NCI-H2081 (cell line): ENCODE data around the gene DHX29.

Experiments used
- DNase-seq, 2 experiments: peaks; one replicate each; lab custom pipeline; 2025; lab: John Stamatoyannopoulos, UW

The DHX29 gene

DNA sequence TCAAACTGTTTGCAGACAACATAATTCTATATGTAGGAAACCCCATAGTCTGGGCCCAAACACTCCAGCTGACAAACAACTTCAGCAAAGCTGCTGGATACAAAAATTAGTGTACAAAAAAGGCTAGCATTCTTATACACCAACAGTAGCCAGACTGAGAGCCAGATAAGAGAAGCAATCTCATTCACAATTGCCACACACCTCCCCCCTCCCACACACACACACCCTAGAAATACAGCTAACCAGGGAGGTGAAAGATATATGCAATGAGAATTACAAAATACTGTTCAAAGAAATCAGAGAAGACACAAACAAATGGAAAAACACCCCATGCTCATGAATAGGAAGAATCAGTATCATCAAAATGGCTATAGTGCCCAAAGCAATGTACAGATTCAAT lies 9.3 kb upstream of the DHX29 start:
- no peak for DNase-seq

DNA sequence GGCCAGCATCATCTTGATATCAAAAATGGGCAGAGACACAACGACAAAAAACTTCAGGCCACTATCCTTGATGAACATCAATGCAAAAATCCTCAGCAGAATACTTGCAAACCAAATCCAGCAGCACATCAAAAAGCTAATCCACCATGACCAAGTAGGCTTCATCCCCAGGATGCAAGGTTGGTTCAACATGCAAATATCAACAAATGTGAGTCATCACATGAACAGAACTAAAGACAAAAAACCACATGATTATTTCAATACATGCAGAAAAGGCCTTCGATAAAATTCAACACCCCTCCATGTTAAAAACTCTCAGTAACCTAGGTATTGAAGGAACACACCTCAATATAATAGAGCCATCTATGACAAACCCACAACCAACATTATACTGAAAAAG lies 8.8 kb upstream of the DHX29 start:
- no peak for DNase-seq

DNA sequence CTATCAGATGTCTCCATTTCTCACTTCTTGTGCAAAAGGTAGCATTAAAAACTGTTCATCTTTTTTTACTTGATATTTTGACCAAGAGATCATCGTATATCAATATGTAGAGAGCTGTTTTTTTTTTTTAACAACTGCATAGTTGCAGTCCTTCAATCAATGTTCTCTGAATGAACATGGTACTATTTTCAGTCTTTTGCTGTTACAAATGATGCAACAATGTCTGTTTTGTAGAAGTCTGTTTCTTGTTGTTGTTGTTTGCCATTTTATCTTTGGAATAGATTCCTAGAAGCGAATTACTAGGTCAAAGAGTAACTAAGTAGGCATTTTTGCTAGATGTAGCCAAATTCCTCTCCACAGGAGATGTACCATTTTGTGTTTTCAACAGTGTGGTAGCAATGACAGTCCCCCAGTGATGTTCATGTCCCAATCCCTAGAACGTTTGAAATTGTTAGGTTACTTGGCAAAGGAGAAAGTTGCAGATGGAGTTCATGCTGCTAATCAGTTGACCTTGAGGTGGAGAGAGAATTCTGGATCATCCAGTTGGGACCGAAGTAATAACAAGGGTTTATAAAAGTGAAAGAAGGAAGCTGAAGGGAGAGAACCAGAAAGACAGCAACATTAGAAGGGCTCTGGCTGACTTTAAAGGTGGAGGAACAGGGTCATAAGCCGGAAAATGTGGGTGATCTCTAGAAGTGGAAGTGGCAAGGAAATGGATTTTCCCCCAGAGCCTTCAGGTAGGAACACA lies 6.5 kb upstream of the DHX29 start:
- DNase-seq = no peak

DNA sequence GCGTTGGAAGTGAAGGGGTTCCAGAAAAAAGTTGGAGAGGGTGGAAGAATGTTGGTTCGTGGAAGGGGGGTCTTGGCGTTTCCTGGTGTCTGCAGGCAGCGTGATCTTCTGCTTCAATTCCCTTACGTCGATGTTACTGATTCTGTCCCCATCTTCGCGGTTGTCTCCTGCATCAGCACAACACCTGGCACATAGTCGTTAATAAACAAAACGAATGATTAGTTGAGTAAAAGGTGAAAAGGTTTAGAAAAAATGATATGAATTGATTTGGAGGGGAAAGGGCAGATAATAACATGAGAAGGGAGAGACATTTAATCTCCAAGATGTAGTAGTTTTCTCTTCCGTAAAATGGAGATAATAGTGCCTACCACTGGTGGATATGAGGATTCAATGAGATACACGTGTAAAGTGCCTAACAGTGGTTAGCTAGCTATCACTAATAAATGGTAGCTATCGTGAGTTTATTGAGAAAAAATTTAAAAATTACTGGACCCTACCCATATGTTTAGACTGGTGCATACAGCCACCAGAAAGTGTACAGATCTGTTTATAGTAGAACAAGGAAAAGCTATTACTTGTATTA lies 851 bp upstream of the DHX29 start:
- peak; percentile 19 to 35 for DNase-seq

- no peak for DNase-seq
Observed at GRCh38 chr5:55306641-55307382, 682 bp downstream of the DHX29 start.

DNA sequence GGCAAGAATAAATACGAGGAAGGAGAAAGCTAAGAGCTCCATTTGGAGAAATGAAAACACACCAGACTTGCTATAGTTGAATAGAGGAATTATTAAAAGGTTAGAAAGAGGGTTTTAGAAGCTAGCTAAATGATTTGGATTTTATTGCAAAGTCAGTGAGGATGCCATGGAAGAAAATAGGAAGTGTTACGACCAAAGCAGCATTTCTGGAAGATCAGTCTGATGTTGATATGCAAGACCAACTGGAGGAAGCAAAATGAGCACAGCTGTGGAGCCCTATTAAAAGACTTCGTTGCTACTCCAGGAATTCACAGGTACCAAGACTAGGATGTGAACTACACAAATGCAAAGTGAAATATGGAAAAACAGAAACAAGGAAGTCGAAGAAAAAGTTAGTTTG lies 2.1 kb downstream of the DHX29 start:
- DNase-seq = no peak

DNA sequence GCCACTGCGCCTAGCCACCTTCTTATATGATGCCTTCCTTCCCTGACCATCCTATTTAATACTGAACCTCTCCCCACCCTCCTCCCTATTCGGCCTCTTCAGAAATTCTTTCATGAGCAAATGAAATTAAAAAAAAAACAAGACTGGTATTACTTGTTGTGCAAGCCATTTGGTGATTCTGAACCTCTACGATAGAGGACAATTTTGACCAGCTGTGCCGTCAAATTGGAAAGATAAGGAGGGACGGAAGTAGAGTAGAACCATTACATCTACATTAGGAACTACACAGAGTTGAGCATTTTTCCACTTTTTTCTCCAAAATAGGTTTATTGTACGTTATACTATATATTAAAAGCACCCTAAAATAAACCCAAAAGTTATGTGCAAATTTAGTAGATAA lies 2.9 kb downstream of the DHX29 start:
- no peak for DNase-seq

DNA sequence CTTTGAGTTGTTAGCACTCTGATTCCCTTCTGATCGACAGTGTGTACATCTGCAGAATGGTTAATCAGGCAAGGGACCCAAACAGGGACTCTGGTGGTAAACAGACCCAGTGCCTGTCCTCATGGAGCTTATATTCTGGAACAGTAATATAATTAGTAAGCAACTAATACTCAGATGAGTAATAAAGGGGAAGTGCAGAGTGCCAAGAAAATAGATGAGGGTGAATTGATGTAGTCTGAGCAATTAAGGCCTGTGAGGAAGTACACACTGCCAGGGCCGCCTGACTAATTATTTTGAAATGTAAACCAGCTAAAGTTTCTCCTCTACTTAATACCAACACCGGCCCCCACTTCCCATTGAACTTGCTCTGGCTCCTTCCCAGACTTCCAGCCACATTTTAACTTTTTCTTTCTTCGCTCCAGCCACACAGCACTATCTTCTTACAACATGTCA lies 4.2 kb downstream of the DHX29 start:
- no peak for DNase-seq

DNA sequence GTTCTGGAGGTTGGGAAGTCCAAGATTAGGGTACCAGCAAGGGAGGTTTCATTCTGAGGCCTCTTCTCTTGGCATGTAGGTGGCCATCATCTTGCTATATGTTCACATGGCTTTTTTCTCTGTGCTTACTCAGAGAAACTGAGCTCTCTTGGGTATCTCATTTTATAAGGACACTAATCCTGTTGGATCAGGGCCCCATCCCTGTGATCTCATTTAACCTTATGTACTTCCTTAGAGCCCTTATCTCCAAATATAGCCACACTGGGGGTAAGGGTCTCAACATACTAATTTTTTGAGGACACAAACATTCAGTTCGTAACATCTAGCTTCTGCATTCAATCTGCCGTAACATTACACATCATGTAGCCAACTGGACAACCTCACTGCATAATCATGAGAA lies 6.6 kb downstream of the DHX29 start:
- no peak for DNase-seq

DNA sequence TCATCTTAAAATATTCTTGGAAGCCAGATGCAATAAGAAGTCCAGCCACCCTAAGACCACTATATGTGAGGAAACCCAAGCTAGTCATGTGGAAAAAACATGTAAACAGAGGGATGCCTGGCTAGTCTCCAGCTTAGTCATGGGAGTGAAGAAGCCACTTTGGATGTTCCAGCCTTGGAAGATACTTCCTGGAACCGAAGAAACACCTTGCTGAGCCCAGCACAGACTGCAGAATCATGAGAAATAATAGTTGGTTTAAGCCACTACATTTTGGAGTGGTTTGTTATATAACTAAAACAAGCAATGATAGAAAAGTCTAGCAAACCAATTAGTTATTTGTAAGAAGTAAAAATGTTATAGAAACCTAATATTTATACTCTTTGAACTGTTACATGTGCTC lies 12.6 kb downstream of the DHX29 start:
- DNase-seq = no peak

DNA sequence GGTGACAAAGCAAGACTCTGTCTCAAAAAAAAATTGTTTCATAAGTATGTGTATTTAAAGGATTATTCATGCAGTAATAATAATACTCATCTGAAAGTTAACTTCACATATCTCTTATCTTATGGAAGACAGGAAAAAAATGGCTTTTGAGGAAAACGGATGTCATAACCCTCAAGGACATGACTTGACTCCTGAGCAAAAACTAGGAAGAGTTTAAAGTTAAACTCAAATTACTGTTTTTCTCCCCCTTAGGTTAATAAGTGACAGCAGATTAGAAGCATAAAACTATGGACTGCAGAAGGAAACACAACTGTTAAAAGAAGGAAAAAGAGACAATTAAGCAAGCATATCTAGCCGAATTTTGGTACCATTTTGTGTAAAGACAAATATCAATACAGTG lies 16.5 kb downstream of the DHX29 start:
- no peak for DNase-seq

- DNase-seq = no peak
Observed at GRCh38 chr5:55289808-55290207, 17.7 kb downstream of the DHX29 start.

DNA sequence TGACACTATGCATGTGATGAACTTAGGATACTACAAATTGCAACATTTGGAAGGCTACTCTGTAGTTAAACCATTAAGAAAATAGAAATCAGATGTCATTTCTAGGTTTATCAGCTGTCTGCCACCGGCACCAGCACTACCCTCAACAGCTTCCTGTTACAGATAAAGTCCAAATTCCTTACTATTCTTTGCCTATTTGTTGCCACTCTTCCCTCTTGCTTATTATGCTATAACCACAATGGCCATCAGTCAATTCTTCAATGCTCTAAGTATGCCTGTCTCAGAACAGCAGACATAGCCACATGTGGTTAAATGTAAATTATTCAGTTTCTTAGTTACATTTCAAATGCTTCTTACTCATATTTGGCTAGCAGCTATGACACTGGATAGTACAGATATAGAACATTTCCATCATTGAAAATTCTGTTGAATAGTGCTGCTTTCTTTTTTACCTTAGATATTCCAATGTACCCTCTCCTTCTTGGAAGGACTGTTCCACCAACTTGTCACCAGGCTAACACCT lies 21.0 kb downstream of the DHX29 start:
- no peak for DNase-seq

DNA sequence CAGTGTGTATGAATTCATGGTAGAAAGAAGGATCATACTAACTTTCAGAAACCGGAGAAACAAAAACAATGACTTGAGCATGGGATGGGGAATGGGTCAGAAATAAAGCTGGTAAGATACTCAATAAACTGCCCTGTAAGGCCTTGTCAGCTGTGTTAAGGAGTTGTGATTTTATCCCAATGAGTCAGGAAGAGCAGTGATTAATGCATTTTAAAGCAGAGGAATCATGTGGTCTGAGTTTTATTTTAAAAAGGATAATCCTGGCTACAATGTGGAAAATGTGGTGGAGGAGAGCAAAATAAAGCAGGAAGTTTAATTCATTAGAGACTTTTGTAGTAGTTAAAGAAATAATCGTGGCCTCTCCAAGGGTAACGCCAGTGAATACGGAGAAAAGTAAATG lies 28.7 kb downstream of the DHX29 start:
- DNase-seq = no peak

DNA sequence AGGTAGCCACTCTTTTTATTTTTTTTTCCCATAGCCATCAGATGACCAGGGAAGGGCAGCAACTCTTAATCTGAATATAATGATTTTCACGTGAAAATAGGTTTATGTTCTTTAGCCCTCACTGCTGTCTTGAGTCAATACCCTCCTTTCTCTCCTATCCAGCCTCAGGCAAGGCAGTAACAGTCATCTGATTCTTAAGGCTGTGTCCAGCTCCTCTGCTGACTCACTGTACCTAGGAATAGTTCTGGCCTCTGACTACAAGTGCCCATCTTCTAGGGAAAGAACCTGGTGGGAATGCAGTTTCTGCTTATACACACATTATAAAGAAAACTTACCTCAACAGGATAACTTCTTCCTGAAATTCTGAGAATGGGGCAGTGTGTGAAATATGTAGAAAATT lies 30.7 kb downstream of the DHX29 start:
- no peak for DNase-seq

GRCh38 chr5:55258339-55258738 lies 49.2 kb downstream of the DHX29 start:
- DNase-seq = no peak

DNA sequence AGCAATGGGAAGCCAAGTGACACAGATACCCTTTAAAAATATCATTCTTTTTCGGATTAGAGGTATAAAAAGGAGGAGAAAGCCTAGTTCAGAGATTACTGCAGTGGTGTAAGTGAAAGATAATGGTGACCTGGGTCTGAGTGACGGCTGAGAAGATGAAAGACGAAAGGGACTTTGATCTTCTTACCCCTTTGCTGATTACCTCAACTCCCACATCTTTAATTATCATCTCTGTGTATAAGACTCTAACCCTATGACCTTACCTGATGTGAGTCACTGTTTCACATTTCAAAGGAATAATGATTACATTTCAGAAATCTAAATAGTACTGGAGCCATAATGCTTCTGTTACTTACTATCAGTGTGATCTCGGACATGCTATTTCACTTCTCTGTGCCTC lies 52.7 kb downstream of the DHX29 start:
- no peak for DNase-seq

GRCh38 chr5:55250064-55250463 lies 57.4 kb downstream of the DHX29 start:
- no peak for DNase-seq

DNA sequence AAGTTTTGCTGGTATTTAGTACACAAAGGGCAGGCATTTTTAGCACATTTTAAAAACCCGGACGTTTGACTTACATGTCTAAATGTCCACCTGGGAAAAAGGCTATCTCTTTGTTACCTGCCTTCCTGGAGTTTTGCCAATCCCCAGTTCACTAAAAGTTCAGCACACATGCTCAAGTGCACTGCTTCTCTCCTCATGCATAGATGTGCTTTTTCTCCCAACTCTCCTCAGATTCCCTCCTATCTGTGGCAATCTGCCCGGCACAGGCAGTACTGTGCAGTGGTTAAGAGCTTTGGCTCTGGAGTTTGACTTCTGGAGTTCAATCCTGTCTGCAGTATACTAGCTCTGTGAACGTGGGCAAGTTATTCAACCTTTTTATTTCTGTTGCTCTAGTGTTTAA lies 65.7 kb downstream of the DHX29 start:
- peak in 1 of 2 experiments; percentile 17 for DNase-seq

- no peak for DNase-seq
Observed at GRCh38 chr5:55236800-55237199, 70.7 kb downstream of the DHX29 start.

GRCh38 chr5:55234121-55234700 lies 73.3 kb downstream of the DHX29 start:
- peak in 1 of 2 experiments; percentile 19 for DNase-seq
